HG03095 (cell line): ENCODE measurements around the gene UCK2.

Experiments used
- ATAC-seq: cut with Tn5 transposase; IDR thresholded peaks from one replicate; pipeline ENCODE4 v1.9.1; 2021; ENCODE audit warnings: moderate library complexity; ENCODE audit not compliant: unreplicated experiment

The UCK2 gene

GRCh38 chr1:165928075-165928731, 100.8 kb downstream of the UCK2 start:
- no peak for ATAC-seq

DNA sequence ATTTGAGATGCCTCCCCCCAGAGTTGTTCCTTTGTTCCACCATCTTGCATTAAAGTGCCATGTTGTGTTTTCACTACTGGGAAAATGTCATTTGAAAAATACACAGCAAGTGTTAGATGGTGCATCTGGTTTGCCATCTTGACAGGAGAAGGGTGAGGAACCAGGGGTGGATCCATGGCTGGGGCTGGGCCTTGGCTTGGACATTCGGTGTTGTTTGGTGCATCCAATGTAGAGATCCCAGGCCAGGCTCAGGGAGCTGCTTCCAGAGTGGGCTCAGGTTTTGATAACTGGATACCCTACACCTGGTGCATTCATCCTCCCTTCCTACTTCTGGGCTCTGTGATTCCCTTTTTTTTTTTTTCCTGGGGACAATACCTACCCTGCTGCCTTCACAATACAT, 103.5 kb downstream of the UCK2 start:
- ATAC-seq = no peak

DNA sequence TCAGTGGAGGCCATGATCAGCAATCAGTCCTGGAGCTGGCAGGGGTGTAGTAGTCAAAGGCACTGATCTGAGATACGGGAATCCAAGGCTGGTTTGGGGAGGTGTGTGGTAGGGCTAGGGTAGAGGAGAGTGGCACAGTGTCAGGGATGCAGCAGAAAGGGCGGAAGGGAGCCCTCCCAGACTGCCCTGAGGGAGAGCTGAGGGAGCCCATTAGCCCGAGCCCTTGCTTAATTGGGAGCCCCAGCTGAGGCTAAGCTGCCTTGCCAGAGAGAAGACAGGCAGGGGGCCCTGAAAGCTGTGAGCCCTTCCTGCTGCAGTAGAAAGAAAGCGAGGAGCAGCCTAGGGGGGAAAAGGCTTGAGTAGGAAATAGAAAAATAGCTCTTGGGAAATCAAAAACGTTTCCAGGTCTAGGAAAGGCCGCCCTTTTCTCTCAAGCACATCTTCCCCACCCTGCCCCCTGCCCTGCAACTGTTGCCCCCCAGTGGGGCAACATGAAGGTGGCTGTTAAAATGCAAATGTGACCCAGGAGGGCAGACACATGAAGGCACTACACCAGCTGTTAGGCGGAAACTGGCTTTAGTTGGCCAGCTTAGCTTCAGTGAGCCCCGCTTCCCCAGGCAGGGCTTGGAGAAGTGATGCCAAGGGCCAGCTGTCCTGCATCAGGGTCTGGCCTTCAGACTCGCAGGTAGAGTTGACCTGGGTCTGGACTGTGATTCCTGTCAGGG, 106.2 kb downstream of the UCK2 start:
- ATAC-seq = no peak

DNA sequence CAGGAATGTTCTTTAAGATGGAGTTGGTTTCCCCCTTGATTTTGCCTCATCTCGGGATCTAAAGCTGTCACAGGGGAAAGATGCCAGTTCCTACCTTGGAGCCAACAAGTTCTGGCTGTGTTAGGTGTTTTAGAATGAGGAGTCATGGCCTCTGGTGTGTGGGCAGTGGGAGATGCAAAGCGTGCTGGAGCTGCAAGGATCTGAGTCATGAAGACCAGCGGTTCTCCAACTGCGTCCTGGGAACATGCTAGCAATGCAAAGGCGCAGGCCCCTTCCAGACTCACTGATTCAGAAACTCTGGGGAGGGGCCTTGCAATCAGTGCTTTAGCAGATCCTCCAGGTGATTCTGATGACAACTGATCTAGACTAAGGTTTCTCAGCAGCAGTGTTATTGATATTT, 109.1 kb downstream of the UCK2 start:
- ATAC-seq = no peak

- ATAC-seq = no peak
These were observed 110.4 kb downstream of the UCK2 start for GRCh38 chr1:165937829-165938228.

- no peak for ATAC-seq
These were observed 111.4 kb downstream of the UCK2 start for GRCh38 chr1:165938844-165939243.

- ATAC-seq = no peak
These were observed 114.1 kb downstream of the UCK2 start for GRCh38 chr1:165941531-165941930.

GRCh38 chr1:165942062-165942461, 114.6 kb downstream of the UCK2 start:
- no peak for ATAC-seq

DNA sequence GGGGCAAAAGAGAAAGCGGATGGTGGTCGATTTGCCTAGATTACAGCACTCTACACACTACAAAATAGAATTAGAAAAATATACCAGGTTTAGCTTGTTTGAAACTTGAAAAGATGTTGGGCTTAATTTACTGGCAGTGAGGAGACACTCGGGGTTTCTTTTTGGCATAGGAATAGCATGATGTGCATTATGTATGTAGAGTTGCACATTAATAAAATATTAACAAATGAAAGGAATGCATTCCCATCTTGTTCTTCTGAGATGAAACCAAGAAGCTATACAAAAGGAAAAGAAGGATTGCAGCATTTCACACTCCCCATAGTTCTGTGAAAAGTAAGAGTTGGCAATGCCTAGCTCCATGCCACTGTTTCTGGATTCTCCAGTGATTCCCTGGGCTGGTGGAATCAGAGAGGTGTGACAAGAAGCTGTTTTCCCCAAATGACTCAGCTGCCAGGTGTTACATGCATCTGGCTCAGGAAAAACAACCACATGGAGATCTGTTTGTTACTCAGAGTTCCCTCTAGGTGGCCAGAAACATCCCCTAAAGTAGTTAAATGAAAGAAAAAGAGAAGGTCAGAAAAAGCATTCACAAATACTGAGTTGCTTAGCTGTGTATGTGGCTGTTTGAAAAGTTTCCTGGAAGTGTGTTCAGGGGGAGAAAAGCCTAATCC, 115.6 kb downstream of the UCK2 start:
- ATAC-seq = no peak

DNA sequence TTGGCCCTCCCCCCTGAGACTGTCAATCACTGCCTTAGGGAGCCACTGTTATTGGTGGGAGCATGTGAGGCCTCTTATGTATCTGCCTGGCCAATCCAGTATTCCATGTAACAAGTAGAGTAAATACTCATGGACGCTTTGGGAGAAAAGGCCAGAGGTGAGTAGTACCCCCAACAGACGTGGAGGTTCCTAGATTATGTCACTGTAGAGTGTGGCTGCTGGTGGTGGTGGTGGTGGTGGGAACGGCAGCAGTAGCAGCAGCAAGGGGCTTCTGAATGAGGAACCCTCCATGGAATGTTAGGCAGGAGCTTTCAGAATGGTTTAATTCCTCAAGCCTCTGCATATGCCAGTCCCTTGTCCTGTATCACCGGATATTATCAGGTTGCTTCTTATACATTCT, 118.5 kb downstream of the UCK2 start:
- ATAC-seq = no peak

DNA sequence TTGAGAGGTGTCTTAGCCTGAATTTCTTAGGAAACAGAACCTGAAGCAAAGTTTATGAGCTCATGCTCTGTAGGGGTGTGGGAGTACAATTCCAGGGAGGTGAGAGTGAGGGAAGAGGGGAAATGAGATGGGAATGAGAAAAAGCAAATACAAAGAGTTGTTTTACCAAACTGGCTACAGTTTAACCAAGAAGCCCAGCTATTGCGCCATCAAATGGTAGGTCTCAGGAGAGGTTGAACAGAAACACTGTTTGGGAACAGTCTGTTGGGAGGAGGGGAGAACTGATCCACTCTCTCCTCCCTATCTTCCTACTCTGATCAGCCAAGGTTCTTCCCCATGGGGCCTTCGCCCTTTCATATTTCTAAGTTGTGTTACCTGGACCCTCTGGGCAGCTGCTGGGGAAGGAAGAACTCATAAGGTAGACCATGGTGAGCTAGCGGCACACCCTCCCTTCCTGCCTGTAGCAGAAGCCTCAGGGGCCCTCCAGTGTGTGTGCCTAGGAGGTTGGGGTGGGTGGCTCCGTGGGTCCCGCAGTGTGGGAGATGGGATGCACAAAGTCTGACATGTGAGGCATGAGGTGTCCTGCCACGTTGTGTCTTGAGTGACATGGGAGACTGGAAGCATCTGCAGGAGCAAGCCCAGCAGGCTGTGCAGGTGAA, 120.5 kb downstream of the UCK2 start:
- ATAC-seq = no peak

- ATAC-seq = no peak
These were observed 122.1 kb downstream of the UCK2 start for GRCh38 chr1:165949335-165950130.

DNA sequence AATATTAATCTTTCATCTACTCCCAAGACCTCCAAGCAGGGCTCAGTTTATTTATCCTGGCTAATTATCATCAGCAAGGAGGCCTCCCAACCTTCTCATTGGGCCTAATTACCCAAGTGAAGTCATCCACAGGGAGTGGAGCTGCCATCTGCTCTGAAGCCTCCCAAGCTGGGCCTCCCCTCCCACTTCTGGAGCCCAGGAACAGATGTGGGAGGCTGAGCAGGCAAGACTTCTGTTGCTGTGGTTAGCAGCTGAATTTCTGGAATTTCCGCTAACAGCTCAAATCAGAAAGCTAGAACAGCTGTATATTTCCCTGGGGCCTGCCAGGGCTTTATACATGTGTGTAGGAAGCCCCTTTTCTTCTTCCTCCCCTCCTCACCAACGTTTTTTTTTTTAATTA, 127.5 kb downstream of the UCK2 start:
- no peak for ATAC-seq

GRCh38 chr1:165958306-165958705, 130.9 kb downstream of the UCK2 start:
- no peak for ATAC-seq

GRCh38 chr1:165960136-165960535, 132.7 kb downstream of the UCK2 start:
- no peak for ATAC-seq

- no peak for ATAC-seq
These were observed 133.5 kb downstream of the UCK2 start for GRCh38 chr1:165960881-165961280.
